Sigmoid colon (tissue), 7 donors: ENCODE data around the gene GRIK1. TPM values are rescaled to one million over a fixed set of nuclear protein-coding genes. Genes with fewer than 3 reads are reported as not detected.

Experiments
- DNase-seq: peaks from one replicate; pipeline ENCODE4 v3.0.0-alpha.2; 2019
- H3K27ac ChIP-seq, 4 donors: fragments of 200-600 bp; sonication (generic); one replicate each; pipeline ENCODE4 v1.5.1; 2016 to 2019; ENCODE audit warnings: mild to moderate bottlenecking in 1 of 4
- H3K27me3 ChIP-seq, 3 donors: fragments of 200-600 bp; sonication (generic); one replicate each; pipeline ENCODE4 v1.5.1; 2019; ENCODE audit warnings: mild to moderate bottlenecking in 1 of 3
- H3K36me3 ChIP-seq, 4 donors: fragments of 200-600 bp; sonication (generic); one replicate each; pipeline ENCODE4 v1.5.1; 2016 to 2019
- H3K4me1 ChIP-seq, 4 donors: fragments of 200-600 bp; sonication (generic); one replicate each; pipeline ENCODE4 v1.5.1; 2017 to 2019
- H3K4me3 ChIP-seq, 4 donors: fragments of 200-600 bp; sonication (generic); one replicate each; pipeline ENCODE4 v1.5.1; 2017 to 2019; ENCODE audit warnings: mild to moderate bottlenecking in 2 of 4, moderate library complexity in 1 of 4
- H3K9me3 ChIP-seq, 4 donors: fragments of 200-600 bp in 3 of 4; sonication (generic) in 3 of 4; one replicate each; pipeline versions ENCODE4 v1.5.1 to v1.6.1; 2013 to 2019
- EP300 ChIP-seq, 4 donors: sonication (generic); formaldehyde crosslinking; IDR thresholded peaks; one replicate each; pipeline ENCODE4 v1.6.1; 2017; ENCODE audit warnings: antibody characterized with exemption in 4 of 4
- POLR2A ChIP-seq, 2 donors: fragments of 450-650 bp; IDR thresholded peaks; one replicate each; pipeline ENCODE4 v1.6.1; 2016; ENCODE audit warnings: antibody characterized with exemption in 2 of 2, mild to moderate bottlenecking in 2 of 2, moderate library complexity in 2 of 2
- POLR2AphosphoS5 ChIP-seq, 4 donors: sonication (generic); formaldehyde crosslinking; IDR thresholded peaks; one replicate each; pipeline ENCODE4 v1.6.1; 2017; ENCODE audit warnings: antibody characterized with exemption in 4 of 4
- WGBS, 2 donors: extraction: QIAGEN DNeasy Blood & Tissue Kit; methylation state at CpG; one replicate each; pipeline ENCODE4 v1.1.7; 2013; 5-methylcytosine and 5-hydroxymethylcytosine counted together
- intact Hi-C: fragments of 100-400 bp; cut with DNase I; formaldehyde crosslinking; loops from one replicate; pipeline ENCODE4 v1.15.1; 2023
- polyA plus RNA-seq, 3 donors: library from polyadenylated mRNA; stranded (reverse); fragments of 200-250 nt; gene quantifications; one replicate each; pipeline ENCODE4 v1.2.3, GENCODE V29; 2013
- total RNA-seq, 4 donors: library from RNA; depleted of rRNA; stranded (reverse); fragments of >200 nt; gene quantifications; one replicate each; pipeline ENCODE4 v1.1.0, GENCODE V29; 2016
- TF ChIP-seq, protein P1 (sequence below), 4 experiments: fragments of 450-650 bp in 3 of 4; fragments of 200-600 bp in 1 of 4; IDR thresholded peaks; one replicate each; pipeline ENCODE4 v1.5.1; 2016 to 2019; ENCODE audit warnings: antibody characterized with exemption in 4 of 4, mild to moderate bottlenecking in 3 of 4, moderate library complexity in 2 of 4
- donor health status: healthy with polysubstance abuse.
- donor health status: Bipolar disorder and iron deficiency.
- donor health status: healthy.

Gene GRIK1
- total and polyA plus RNA-seq, 7 donors = under 0.01 to 0.49 (median 0.13) TPM; not detected in 4

DNA sequence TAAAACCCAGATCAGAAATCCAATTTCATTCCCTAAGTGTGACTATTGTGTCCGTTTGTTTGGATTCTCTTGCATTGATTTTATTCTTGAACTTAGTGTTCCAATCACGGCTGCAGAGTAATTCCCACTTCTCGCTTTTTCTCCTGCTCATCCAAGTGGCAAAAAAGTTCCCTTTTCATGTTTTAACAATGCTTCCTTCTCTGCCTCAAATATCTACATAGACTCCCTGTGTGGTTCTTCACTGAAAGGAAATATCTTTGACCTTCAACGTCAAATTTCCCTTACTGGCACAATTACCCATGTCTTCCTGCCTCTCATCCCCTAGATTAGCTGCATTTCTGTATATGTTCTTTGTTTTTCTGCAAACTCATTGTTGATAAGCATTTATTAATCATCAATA lies 335.7 kb downstream of the GRIK1 start:
- intact Hi-C loops = no loop called here
- WGBS, 2 donors = 85 to 87% methylated on average over 4 of the region's 4 CpGs
- no peak overlapping the region for H3K4me3 ChIP-seq
- no peaks in the 10 kb centered on the region for H3K27me3 ChIP-seq
- no peak overlapping the region for H3K27ac ChIP-seq
- no peaks in the 10 kb centered on the region for H3K9me3 ChIP-seq
- no peaks in the 10 kb centered on the region for H3K4me1 ChIP-seq
- TF ChIP-seq POLR2AphosphoS5 (IDR thresholded peaks at IDR 0.05) (no peak), EP300 (IDR thresholded peaks at IDR 0.05) (no peak), POLR2A (IDR thresholded peaks at IDR 0.05) (no peak)
- TF ChIP-seq, protein P1, sequence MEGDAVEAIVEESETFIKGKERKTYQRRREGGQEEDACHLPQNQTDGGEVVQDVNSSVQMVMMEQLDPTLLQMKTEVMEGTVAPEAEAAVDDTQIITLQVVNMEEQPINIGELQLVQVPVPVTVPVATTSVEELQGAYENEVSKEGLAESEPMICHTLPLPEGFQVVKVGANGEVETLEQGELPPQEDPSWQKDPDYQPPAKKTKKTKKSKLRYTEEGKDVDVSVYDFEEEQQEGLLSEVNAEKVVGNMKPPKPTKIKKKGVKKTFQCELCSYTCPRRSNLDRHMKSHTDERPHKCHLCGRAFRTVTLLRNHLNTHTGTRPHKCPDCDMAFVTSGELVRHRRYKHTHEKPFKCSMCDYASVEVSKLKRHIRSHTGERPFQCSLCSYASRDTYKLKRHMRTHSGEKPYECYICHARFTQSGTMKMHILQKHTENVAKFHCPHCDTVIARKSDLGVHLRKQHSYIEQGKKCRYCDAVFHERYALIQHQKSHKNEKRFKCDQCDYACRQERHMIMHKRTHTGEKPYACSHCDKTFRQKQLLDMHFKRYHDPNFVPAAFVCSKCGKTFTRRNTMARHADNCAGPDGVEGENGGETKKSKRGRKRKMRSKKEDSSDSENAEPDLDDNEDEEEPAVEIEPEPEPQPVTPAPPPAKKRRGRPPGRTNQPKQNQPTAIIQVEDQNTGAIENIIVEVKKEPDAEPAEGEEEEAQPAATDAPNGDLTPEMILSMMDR (IDR thresholded peaks at IDR 0.05) = no peak
- no peaks in the 10 kb centered on the region for H3K36me3 ChIP-seq
- no peak for DNase-seq

DNA sequence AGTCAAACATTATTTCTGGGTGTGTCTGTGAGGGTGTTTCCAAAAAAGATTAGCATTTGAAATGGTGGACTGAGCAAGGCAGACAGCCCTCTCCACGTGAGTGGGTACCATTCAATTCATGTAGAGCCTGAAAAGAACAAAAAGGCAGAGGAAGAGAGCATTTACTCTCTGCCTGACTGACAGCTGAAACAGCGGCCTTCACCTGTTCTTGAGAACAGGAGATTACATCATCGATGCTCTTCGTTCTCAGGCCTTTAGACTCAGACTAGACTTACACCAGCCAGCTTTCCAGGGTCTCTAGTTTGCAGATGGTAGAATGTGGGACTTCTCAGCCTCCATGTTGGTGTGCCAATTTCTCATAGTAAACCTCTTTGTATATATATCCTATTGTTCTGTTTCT lies 338.7 kb downstream of the GRIK1 start:
- Histone ChIP-seq H3K27me3 (no peaks in the 10 kb centered on the region), H3K4me1 (no peaks in the 10 kb centered on the region), H3K4me3 (no peak overlapping the region), H3K27ac (no peak overlapping the region), H3K36me3 (no peaks in the 10 kb centered on the region), H3K9me3 (no peaks in the 10 kb centered on the region)
- TF ChIP-seq, protein P1 (IDR thresholded peaks at IDR 0.05) = no peak
- TF ChIP-seq POLR2A (IDR thresholded peaks at IDR 0.05) = no peak
- no peak for TF ChIP-seq POLR2AphosphoS5 (IDR thresholded peaks at IDR 0.05)
- no peak for TF ChIP-seq EP300 (IDR thresholded peaks at IDR 0.05)
- DNase-seq = no peak
- intact Hi-C loops = no loop called here
- WGBS, 2 donors = 92 to 93% methylated on average over 4 of the region's 4 CpGs

DNA sequence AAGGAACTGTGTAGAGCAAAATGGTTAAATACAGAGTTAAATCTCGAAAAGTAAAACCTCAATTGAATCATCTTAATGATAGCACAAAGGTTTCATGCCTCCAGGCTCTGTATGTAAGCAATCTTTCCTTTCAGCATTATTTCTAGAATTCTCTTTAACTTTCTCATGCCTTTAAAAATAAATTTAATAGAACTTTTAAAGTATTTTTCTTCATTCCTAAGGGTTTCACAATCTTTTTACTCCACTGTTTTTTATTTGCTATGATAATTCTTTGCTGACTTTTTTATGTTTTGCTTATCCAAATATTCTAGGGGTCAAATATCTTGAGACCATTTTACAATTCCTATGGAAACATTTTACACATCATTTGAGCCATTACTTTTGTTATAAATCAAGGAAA lies 353.1 kb downstream of the GRIK1 start:
- Histone ChIP-seq H3K36me3 (no peaks in the 10 kb centered on the region), H3K27me3 (no peaks in the 10 kb centered on the region), H3K27ac (no peak overlapping the region), H3K9me3 (no peaks in the 10 kb centered on the region), H3K4me1 (no peaks in the 10 kb centered on the region), H3K4me3 (no peak overlapping the region)
- intact Hi-C loops = no loop called here
- TF ChIP-seq, protein P1 (IDR thresholded peaks at IDR 0.05) = no peak
- no peak for TF ChIP-seq POLR2AphosphoS5 (IDR thresholded peaks at IDR 0.05)
- TF ChIP-seq EP300 (IDR thresholded peaks at IDR 0.05) = no peak
- TF ChIP-seq POLR2A (IDR thresholded peaks at IDR 0.05) = no peak
- WGBS, 2 donors = 70 to 80% methylated on average over 1 of the region's 1 CpG
- DNase-seq = no peak

DNA sequence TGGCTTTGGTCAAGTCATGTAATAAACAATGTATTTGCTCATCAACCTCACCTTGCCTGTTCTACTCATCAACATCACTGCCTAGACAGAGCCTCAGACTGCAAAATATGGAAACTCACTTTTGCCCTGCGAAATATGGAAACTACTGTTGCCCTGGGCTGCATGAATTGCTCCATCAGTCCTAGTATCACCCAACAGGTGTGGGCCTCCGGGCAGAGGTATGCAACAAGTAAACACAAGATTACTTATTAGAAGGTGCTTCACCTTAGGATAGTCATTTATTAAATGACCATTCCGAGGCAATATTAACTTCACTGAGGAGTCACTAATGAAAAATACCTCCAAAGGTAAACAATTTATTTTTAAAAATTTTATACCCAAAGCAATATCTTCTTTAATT lies 354.3 kb downstream of the GRIK1 start:
- Histone ChIP-seq H3K4me1 (no peaks in the 10 kb centered on the region), H3K4me3 (no peak overlapping the region), H3K27me3 (no peaks in the 10 kb centered on the region), H3K27ac (no peak overlapping the region), H3K9me3 (no peaks in the 10 kb centered on the region), H3K36me3 (no peaks in the 10 kb centered on the region)
- 76 to 83% methylated on average over 3 of the region's 3 CpGs for WGBS, 2 donors
- intact Hi-C loops = no loop called here
- DNase-seq = no peak
- TF ChIP-seq EP300 (IDR thresholded peaks at IDR 0.05) (no peak), POLR2AphosphoS5 (IDR thresholded peaks at IDR 0.05) (no peak), POLR2A (IDR thresholded peaks at IDR 0.05) (no peak)
- TF ChIP-seq, protein P1 (IDR thresholded peaks at IDR 0.05) = no peak

DNA sequence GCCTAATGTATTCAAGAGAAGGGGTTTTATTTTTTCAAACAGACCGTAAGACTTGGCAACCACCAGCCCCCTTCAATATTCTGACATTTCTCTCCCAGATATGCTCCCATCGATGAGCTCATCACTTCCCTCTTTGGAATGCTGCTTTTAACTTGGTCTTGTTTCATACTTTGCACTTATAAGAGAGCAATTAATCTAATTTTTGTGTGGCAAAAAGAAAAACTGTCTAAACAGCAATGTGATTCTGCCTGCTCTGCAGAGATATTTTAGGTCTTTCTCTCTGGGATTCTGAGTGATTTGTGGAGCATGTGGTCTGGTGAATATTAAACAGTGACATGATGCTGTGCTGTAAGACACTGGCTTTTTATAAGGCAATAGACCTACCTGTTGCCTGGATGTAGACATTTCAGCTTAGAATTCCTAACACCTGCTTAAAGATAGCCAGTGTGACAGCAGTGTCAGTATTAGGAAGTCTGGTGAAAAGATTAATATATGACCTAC lies 356.3 kb downstream of the GRIK1 start:
- WGBS, 2 donors = 78 to 93% methylated on average over 2 of the region's 2 CpGs
- intact Hi-C loops = no loop called here
- TF ChIP-seq POLR2A (IDR thresholded peaks at IDR 0.05) = no peak
- TF ChIP-seq, protein P1 (IDR thresholded peaks at IDR 0.05) = no peak
- no peak for TF ChIP-seq EP300 (IDR thresholded peaks at IDR 0.05)
- no peak for TF ChIP-seq POLR2AphosphoS5 (IDR thresholded peaks at IDR 0.05)
- no peaks in the 10 kb centered on the region for H3K36me3 ChIP-seq
- H3K4me1 ChIP-seq = no peaks in the 10 kb centered on the region
- H3K27me3 ChIP-seq = no peaks in the 10 kb centered on the region
- no peak overlapping the region for H3K27ac ChIP-seq
- H3K4me3 ChIP-seq = no peak overlapping the region
- no peaks in the 10 kb centered on the region for H3K9me3 ChIP-seq
- DNase-seq = no peak
